WTC11 (cell line): ENCODE data around the gene WNT11. TPM values are rescaled to one million over a fixed set of nuclear protein-coding genes. Genes with fewer than 3 reads are reported as not detected.

ENCODE experiments used
- ATAC-seq: fragments of 200-7000 bp; cut with Tn5 transposase; 2 replicates; pipeline ENCODE4 v1.10.0; 2021; ENCODE audit warnings: mild to moderate bottlenecking, moderate library complexity
- CTCF ChIA-PET: fragments of 300-600 bp; sonication (Branson Sonifier 250); formaldehyde crosslinking; loops from one replicate; lab custom pipeline; 2021; ENCODE audit warnings: antibody characterized with exemption; lab: Charles Lee
- POLR2A ChIA-PET: fragments of 350-600 bp; sonication (Branson Sonifier 250); formaldehyde crosslinking; loops from one replicate; lab custom pipeline; 2021; ENCODE audit warnings: antibody characterized with exemption; lab: Charles Lee
- DNase-seq: peaks from one replicate; pipeline ENCODE4 v3.0.0; 2021; ENCODE audit warnings: low spot score
- H3K27ac Mint-ChIP-seq: 2 replicates; pipeline ENCODE4 v1.8.0; 2021; ENCODE audit warnings: mixed read lengths
- H3K27me3 Mint-ChIP-seq: 2 replicates; pipeline ENCODE4 v1.8.0; 2021; ENCODE audit warnings: low read depth, mild to moderate bottlenecking, moderate library complexity, mixed read lengths
- H3K36me3 Mint-ChIP-seq: 2 replicates; pipeline ENCODE4 v1.8.0; 2021; ENCODE audit warnings: mixed read lengths
- H3K4me1 Mint-ChIP-seq: 2 replicates; pipeline ENCODE4 v1.8.0; 2022; ENCODE audit warnings: mixed read lengths
- H3K4me3 Mint-ChIP-seq: 2 replicates; pipeline ENCODE4 v1.8.0; 2021; ENCODE audit warnings: mild to moderate bottlenecking, moderate library complexity, mixed read lengths
- H3K9me3 Mint-ChIP-seq: 2 replicates; pipeline ENCODE4 v1.8.0; 2021; ENCODE audit warnings: mixed read lengths
- ATF1 ChIP-seq: sonication (generic); formaldehyde crosslinking; IDR thresholded peaks from 2 replicates; pipeline ENCODE4 v1.8.1; 2023; ENCODE audit warnings: mild to moderate bottlenecking, moderate library complexity, missing genetic modification reagents
- CREB1 ChIP-seq: sonication (generic); formaldehyde crosslinking; IDR thresholded peaks from 2 replicates; pipeline ENCODE4 v1.8.0; 2023; ENCODE audit warnings: mild to moderate bottlenecking, missing genetic modification reagents
- CREM ChIP-seq: sonication (generic); formaldehyde crosslinking; IDR thresholded peaks from 2 replicates; pipeline ENCODE4 v1.8.1; 2022; ENCODE audit warnings: mild to moderate bottlenecking, missing genetic modification reagents, moderate library complexity
- CTCF ChIP-seq: fragments of 200-600 bp; IDR thresholded peaks from 2 replicates; pipeline ENCODE4 v1.8.0; 2022; ENCODE audit warnings: antibody characterized with exemption
- ETV6 ChIP-seq: sonication (generic); formaldehyde crosslinking; IDR thresholded peaks from 2 replicates; pipeline ENCODE4 v1.8.1; 2022; ENCODE audit warnings: mild to moderate bottlenecking, missing genetic modification reagents
- FOXK1 ChIP-seq: sonication (generic); formaldehyde crosslinking; IDR thresholded peaks from 2 replicates; pipeline ENCODE4 v1.8.0; 2022; ENCODE audit warnings: mild to moderate bottlenecking, moderate library complexity, missing genetic modification reagents
- GABPB1 ChIP-seq: sonication (generic); formaldehyde crosslinking; IDR thresholded peaks from 2 replicates; pipeline ENCODE4 v1.8.1; 2023; ENCODE audit warnings: mild to moderate bottlenecking, missing genetic modification reagents
- GTF2I ChIP-seq: fragments of 250-450 bp; sonication (Bioruptor Pico); conservative IDR thresholded peaks from 2 replicates; pipeline ENCODE4 v1.4.0; 2021; ENCODE audit warnings: mild to moderate bottlenecking
- HMGA2 ChIP-seq: fragments of 250-450 bp; sonication (Bioruptor Pico); IDR thresholded peaks from 2 replicates; pipeline ENCODE4 v1.4.0; 2021; ENCODE audit warnings: mild to moderate bottlenecking, moderate library complexity
- IRF1 ChIP-seq: sonication (generic); formaldehyde crosslinking; IDR thresholded peaks from 2 replicates; pipeline ENCODE4 v1.8.0; 2023; ENCODE audit warnings: missing genetic modification reagents
- JAZF1 ChIP-seq: fragments of 250-450 bp; sonication (Bioruptor Pico); IDR thresholded peaks from 2 replicates; pipeline ENCODE4 v1.9.0; 2021; ENCODE audit warnings: moderate library complexity, mild to moderate bottlenecking, inconsistent platforms
- MYBL2 ChIP-seq: sonication (generic); formaldehyde crosslinking; IDR thresholded peaks from 2 replicates; pipeline ENCODE4 v1.8.1; 2023; ENCODE audit warnings: mild to moderate bottlenecking, moderate library complexity, missing genetic modification reagents
- NFE2L1 ChIP-seq: sonication (generic); formaldehyde crosslinking; IDR thresholded peaks from 2 replicates; pipeline ENCODE4 v1.8.1; 2023; ENCODE audit warnings: missing genetic modification reagents
- NFYB ChIP-seq: sonication (generic); formaldehyde crosslinking; conservative IDR thresholded peaks from 2 replicates; pipeline ENCODE4 v1.8.0; 2022; ENCODE audit warnings: low read depth, missing genetic modification reagents
- NR3C1 ChIP-seq: sonication (generic); formaldehyde crosslinking; conservative IDR thresholded peaks from 2 replicates; pipeline ENCODE4 v1.8.1; 2023; ENCODE audit warnings: low read depth, mild to moderate bottlenecking, missing genetic modification reagents
- SMAD4 ChIP-seq: sonication (generic); formaldehyde crosslinking; IDR thresholded peaks from 2 replicates; pipeline ENCODE4 v1.8.0; 2022; ENCODE audit warnings: mild to moderate bottlenecking, missing genetic modification reagents
- TEAD1 ChIP-seq: sonication (generic); formaldehyde crosslinking; IDR thresholded peaks from 2 replicates; pipeline ENCODE4 v1.8.0; 2022; ENCODE audit warnings: mild to moderate bottlenecking, missing genetic modification reagents
- TEAD4 ChIP-seq: sonication (generic); formaldehyde crosslinking; IDR thresholded peaks from 2 replicates; pipeline ENCODE4 v1.8.0; 2022; ENCODE audit warnings: mild to moderate bottlenecking, missing genetic modification reagents
- ZMAT4 ChIP-seq: fragments of 250-450 bp; sonication (Bioruptor Pico); IDR thresholded peaks from 2 replicates; pipeline ENCODE4 v1.9.0; 2021; ENCODE audit warnings: mild to moderate bottlenecking
- ZNF263 ChIP-seq: sonication (generic); formaldehyde crosslinking; IDR thresholded peaks from 2 replicates; pipeline ENCODE4 v1.8.1; 2022; ENCODE audit warnings: low read depth, mild to moderate bottlenecking, moderate library complexity, missing genetic modification reagents
- ZNF317 ChIP-seq: sonication (generic); formaldehyde crosslinking; IDR thresholded peaks from 2 replicates; pipeline ENCODE4 v1.8.1; 2023; ENCODE audit warnings: low read depth, mild to moderate bottlenecking, moderate library complexity, missing genetic modification reagents, borderline replicate concordance
- total RNA-seq: library from RNA; stranded (reverse); gene quantifications from 3 replicates; pipeline ENCODE4 v1.2.3, GENCODE V29; 2021
- TF ChIP-seq, protein P1 (sequence below): sonication (generic); formaldehyde crosslinking; IDR thresholded peaks from 2 replicates; pipeline ENCODE4 v1.8.0; 2022; ENCODE audit warnings: mild to moderate bottlenecking, missing genetic modification reagents
- TF ChIP-seq, protein P2 (sequence below): sonication (generic); formaldehyde crosslinking; IDR thresholded peaks from 2 replicates; pipeline ENCODE4 v1.8.0; 2022; ENCODE audit warnings: mild to moderate bottlenecking, missing genetic modification reagents
- TF ChIP-seq, protein P3 (sequence below): sonication (generic); formaldehyde crosslinking; IDR thresholded peaks from 2 replicates; pipeline ENCODE4 v1.8.1; 2022; ENCODE audit warnings: low read depth, mild to moderate bottlenecking, moderate library complexity, missing genetic modification reagents, borderline replicate concordance
- TF ChIP-seq, protein P4 (sequence below): fragments of 250-450 bp; sonication (Bioruptor Pico); IDR thresholded peaks from 2 replicates; pipeline ENCODE4 v1.9.0; 2021; ENCODE audit warnings: mild to moderate bottlenecking
- TF ChIP-seq, protein P5 (sequence below): sonication (generic); formaldehyde crosslinking; IDR thresholded peaks from 2 replicates; pipeline ENCODE4 v1.8.0; 2022; ENCODE audit warnings: mild to moderate bottlenecking, missing genetic modification reagents

WNT11 gene
- total RNA-seq, 1 experiment from 2014 or later: 0.79 TPM

- Mint-ChIP-seq H3K36me3 (no peaks in the 10 kb centered on the region), H3K27me3 (peaks cover 22% of the 10 kb centered on the region), H3K9me3 (no peaks in the 10 kb centered on the region), H3K4me3 (peak overlapping the region; percentile 70), H3K4me1 (peaks cover 13% of the 10 kb centered on the region), H3K27ac (no peak overlapping the region)
- ChIA-PET POLR2A (interaction anchor here (0.9 kb wide), 1 partner anchor 255 kb away, joined by 3 read pairs; no protein-coding TSS in a partner anchor), CTCF (interaction anchor here (0.7 to 2.7 kb wide), 98 partner anchors 8 to 598 kb away, joined by 3 to 106 read pairs (median 4); partner anchors contain the start of gene WNT11)
- ATAC-seq (peak; percentile 91), DNase-seq (peak; percentile 90)
- TF ChIP-seq TEAD1 (CRISPR knock-in tag): 0 out of 2 replicates have a peak, but pooled peaks have one; percentile 42
- no peak for TF ChIP-seq SMAD4 (CRISPR knock-in tag)
- TF ChIP-seq, protein P1, sequence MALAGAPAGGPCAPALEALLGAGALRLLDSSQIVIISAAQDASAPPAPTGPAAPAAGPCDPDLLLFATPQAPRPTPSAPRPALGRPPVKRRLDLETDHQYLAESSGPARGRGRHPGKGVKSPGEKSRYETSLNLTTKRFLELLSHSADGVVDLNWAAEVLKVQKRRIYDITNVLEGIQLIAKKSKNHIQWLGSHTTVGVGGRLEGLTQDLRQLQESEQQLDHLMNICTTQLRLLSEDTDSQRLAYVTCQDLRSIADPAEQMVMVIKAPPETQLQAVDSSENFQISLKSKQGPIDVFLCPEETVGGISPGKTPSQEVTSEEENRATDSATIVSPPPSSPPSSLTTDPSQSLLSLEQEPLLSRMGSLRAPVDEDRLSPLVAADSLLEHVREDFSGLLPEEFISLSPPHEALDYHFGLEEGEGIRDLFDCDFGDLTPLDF (CRISPR knock-in tag): no peak
- TF ChIP-seq ETV6 (CRISPR knock-in tag): peak; percentile 81
- no peak for TF ChIP-seq TEAD4 (CRISPR knock-in tag)
- no peak for TF ChIP-seq CREM
- TF ChIP-seq HMGA2 (CRISPR knock-in tag): no peak
- TF ChIP-seq JAZF1 (CRISPR knock-in tag): no peak
- TF ChIP-seq GTF2I (CRISPR knock-in tag): no peak
- no peak for TF ChIP-seq ZNF263 (CRISPR knock-in tag)
- no peak for TF ChIP-seq FOXK1 (CRISPR knock-in tag)
- no peak for TF ChIP-seq ZNF317 (CRISPR knock-in tag)
- TF ChIP-seq, protein P2, sequence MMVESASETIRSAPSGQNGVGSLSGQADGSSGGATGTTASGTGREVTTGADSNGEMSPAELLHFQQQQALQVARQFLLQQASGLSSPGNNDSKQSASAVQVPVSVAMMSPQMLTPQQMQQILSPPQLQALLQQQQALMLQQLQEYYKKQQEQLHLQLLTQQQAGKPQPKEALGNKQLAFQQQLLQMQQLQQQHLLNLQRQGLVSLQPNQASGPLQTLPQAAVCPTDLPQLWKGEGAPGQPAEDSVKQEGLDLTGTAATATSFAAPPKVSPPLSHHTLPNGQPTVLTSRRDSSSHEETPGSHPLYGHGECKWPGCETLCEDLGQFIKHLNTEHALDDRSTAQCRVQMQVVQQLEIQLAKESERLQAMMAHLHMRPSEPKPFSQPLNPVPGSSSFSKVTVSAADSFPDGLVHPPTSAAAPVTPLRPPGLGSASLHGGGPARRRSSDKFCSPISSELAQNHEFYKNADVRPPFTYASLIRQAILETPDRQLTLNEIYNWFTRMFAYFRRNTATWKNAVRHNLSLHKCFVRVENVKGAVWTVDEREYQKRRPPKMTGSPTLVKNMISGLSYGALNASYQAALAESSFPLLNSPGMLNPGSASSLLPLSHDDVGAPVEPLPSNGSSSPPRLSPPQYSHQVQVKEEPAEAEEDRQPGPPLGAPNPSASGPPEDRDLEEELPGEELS (CRISPR knock-in tag): peak; percentile 64; the same call in 1 of the 2 replicates
- TF ChIP-seq, protein P3, sequence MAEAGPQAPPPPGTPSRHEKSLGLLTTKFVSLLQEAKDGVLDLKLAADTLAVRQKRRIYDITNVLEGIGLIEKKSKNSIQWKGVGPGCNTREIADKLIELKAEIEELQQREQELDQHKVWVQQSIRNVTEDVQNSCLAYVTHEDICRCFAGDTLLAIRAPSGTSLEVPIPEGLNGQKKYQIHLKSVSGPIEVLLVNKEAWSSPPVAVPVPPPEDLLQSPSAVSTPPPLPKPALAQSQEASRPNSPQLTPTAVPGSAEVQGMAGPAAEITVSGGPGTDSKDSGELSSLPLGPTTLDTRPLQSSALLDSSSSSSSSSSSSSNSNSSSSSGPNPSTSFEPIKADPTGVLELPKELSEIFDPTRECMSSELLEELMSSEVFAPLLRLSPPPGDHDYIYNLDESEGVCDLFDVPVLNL: no peak
- no peak for TF ChIP-seq GABPB1
- TF ChIP-seq, protein P4, sequence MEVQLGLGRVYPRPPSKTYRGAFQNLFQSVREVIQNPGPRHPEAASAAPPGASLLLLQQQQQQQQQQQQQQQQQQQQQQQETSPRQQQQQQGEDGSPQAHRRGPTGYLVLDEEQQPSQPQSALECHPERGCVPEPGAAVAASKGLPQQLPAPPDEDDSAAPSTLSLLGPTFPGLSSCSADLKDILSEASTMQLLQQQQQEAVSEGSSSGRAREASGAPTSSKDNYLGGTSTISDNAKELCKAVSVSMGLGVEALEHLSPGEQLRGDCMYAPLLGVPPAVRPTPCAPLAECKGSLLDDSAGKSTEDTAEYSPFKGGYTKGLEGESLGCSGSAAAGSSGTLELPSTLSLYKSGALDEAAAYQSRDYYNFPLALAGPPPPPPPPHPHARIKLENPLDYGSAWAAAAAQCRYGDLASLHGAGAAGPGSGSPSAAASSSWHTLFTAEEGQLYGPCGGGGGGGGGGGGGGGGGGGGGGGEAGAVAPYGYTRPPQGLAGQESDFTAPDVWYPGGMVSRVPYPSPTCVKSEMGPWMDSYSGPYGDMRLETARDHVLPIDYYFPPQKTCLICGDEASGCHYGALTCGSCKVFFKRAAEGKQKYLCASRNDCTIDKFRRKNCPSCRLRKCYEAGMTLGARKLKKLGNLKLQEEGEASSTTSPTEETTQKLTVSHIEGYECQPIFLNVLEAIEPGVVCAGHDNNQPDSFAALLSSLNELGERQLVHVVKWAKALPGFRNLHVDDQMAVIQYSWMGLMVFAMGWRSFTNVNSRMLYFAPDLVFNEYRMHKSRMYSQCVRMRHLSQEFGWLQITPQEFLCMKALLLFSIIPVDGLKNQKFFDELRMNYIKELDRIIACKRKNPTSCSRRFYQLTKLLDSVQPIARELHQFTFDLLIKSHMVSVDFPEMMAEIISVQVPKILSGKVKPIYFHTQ: no peak
- no peak for TF ChIP-seq NR3C1 (CRISPR knock-in tag)
- TF ChIP-seq IRF1: 0 out of 2 replicates have a peak, but pooled peaks have one; percentile 25
- no peak for TF ChIP-seq MYBL2 (CRISPR knock-in tag)
- no peak for TF ChIP-seq ZMAT4 (CRISPR knock-in tag)
- no peak for TF ChIP-seq ATF1
- TF ChIP-seq CTCF: peak; percentile 92
- peak; percentile 79; the same call in 1 of the 2 replicates for TF ChIP-seq NFE2L1 (CRISPR knock-in tag)
- TF ChIP-seq NFYB (CRISPR knock-in tag): no peak
- TF ChIP-seq, protein P5, sequence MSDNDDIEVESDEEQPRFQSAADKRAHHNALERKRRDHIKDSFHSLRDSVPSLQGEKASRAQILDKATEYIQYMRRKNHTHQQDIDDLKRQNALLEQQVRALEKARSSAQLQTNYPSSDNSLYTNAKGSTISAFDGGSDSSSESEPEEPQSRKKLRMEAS (CRISPR knock-in tag): peak; percentile 90
- TF ChIP-seq CREB1 (CRISPR knock-in tag): no peak
Measured at GRCh38 chr11:76152086-76152681, 54.1 kb downstream of the WNT11 start.
